Stimulated activated CD4-positive, alpha-beta T cell treated with anti-CD3 and anti-CD28 coated beads, Interleukin-15, amount 100 ng/mL, for 24 hours (primary cell): Measurements from ENCODE around the gene AVEN.

Experiments used
- DNase-seq: peaks from one replicate; pipeline ENCODE4 v3.0.0-alpha.2; 2020

The AVEN gene

GRCh38 chr15:33908406-33908805, 130.6 kb downstream of the AVEN start:
- DNase-seq: no peak

- no peak for DNase-seq
Observed at GRCh38 chr15:33907326-33907725, 131.7 kb downstream of the AVEN start.

- DNase-seq: no peak
Observed at GRCh38 chr15:33903661-33904060, 135.3 kb downstream of the AVEN start.

- no peak for DNase-seq
Observed at GRCh38 chr15:33902043-33902442, 137.0 kb downstream of the AVEN start.

GRCh38 chr15:33894193-33894592, 144.8 kb downstream of the AVEN start:
- no peak for DNase-seq

GRCh38 chr15:33888176-33888575, 150.8 kb downstream of the AVEN start:
- DNase-seq: no peak

GRCh38 chr15:33882921-33883320, 156.1 kb downstream of the AVEN start:
- no peak for DNase-seq

GRCh38 chr15:33874156-33874555, 164.8 kb downstream of the AVEN start:
- no peak for DNase-seq

- no peak for DNase-seq
Observed at GRCh38 chr15:33872416-33873106, 166.4 kb downstream of the AVEN start.

GRCh38 chr15:33871980-33872379, 167.0 kb downstream of the AVEN start:
- DNase-seq: no peak

GRCh38 chr15:33866101-33866737, 172.8 kb downstream of the AVEN start:
- no peak for DNase-seq

- no peak for DNase-seq
Observed at GRCh38 chr15:33865416-33865815, 173.6 kb downstream of the AVEN start.

GRCh38 chr15:33864360-33865075, 174.5 kb downstream of the AVEN start:
- DNase-seq: no peak

GRCh38 chr15:33860754-33861153, 178.2 kb downstream of the AVEN start:
- no peak for DNase-seq

GRCh38 chr15:33859992-33860545, 178.9 kb downstream of the AVEN start:
- no peak for DNase-seq

- no peak for DNase-seq
Observed at GRCh38 chr15:33858836-33859235, 180.2 kb downstream of the AVEN start.

GRCh38 chr15:33857726-33858125, 181.3 kb downstream of the AVEN start:
- DNase-seq: no peak

- no peak for DNase-seq
Observed at GRCh38 chr15:33852570-33852969, 186.4 kb downstream of the AVEN start.

- no peak for DNase-seq
Observed at GRCh38 chr15:33852094-33852493, 186.9 kb downstream of the AVEN start.

GRCh38 chr15:33851079-33851478, 187.9 kb downstream of the AVEN start:
- DNase-seq: no peak

- no peak for DNase-seq
Observed at GRCh38 chr15:33848011-33848410, 191.0 kb downstream of the AVEN start.

- no peak for DNase-seq
Observed at GRCh38 chr15:33846862-33847261, 192.1 kb downstream of the AVEN start.

- no peak for DNase-seq
Observed at GRCh38 chr15:33846142-33846541, 192.9 kb downstream of the AVEN start.

- DNase-seq: no peak
Observed at GRCh38 chr15:33844597-33844996, 194.4 kb downstream of the AVEN start.
